ENCODE results near the gene ACER2. TPM values are rescaled to one million over a fixed set of nuclear protein-coding genes. Genes with fewer than 3 reads are reported as not detected.

ACER2 gene
- total RNA-seq, 6 experiments from 2014 or later = 1.8 to 9.1 (median 3.7) TPM

DNA sequence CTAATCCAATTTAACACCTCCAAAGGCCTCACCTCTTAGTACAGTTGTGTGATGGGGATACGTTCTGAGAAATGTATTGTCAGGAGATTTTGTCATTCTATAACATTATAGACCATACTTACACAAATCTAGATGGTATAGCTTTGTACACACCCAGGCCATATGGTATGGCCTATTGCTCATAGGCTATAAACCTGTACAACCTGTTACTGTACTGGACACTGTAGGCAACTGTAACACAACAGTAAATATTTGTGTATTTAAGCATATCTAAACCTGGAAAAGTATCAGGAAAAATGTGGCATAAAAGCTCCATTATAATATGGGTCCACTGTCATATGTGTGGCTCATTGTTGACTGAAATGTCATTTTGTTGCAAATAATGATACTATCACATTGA, 12.1 kb downstream of the ACER2 start:
- H3K27me3 ChIP-seq = no peaks in the 10 kb centered on the region
- DNase-seq = no peak
- intact Hi-C loops (cut with DNase I) = no loop called here
- no peak overlapping the region for H3K27ac ChIP-seq
- no peaks in the 10 kb centered on the region for H3K36me3 ChIP-seq
- WGBS (ENCODE audit: insufficient coverage, low coverage, low lambda C conversion rate, missing lambda C conversion rate) = no CpG with 5 or more reads among the region's 1 CpG
- no peak for ATAC-seq
- no peaks in the 10 kb centered on the region for H3K4me1 ChIP-seq
- no peaks in the 10 kb centered on the region for H3K9me3 ChIP-seq
- TF ChIP-seq, protein P1, sequence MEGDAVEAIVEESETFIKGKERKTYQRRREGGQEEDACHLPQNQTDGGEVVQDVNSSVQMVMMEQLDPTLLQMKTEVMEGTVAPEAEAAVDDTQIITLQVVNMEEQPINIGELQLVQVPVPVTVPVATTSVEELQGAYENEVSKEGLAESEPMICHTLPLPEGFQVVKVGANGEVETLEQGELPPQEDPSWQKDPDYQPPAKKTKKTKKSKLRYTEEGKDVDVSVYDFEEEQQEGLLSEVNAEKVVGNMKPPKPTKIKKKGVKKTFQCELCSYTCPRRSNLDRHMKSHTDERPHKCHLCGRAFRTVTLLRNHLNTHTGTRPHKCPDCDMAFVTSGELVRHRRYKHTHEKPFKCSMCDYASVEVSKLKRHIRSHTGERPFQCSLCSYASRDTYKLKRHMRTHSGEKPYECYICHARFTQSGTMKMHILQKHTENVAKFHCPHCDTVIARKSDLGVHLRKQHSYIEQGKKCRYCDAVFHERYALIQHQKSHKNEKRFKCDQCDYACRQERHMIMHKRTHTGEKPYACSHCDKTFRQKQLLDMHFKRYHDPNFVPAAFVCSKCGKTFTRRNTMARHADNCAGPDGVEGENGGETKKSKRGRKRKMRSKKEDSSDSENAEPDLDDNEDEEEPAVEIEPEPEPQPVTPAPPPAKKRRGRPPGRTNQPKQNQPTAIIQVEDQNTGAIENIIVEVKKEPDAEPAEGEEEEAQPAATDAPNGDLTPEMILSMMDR (IDR thresholded peaks at IDR 0.05) = no peak
- TF ChIP-seq POLR2A (IDR thresholded peaks at IDR 0.05) = no peak
- no peak overlapping the region for H3K4me3 ChIP-seq

- no peak for ATAC-seq
- intact Hi-C loops (cut with DNase I) = no loop called here
- WGBS (ENCODE audit: insufficient coverage, low coverage, low lambda C conversion rate, missing lambda C conversion rate) = 67% methylated on average over 1 of the region's 3 CpGs
Observed at GRCh38 chr9:19423163-19423562, 14.4 kb downstream of the ACER2 start.

GRCh38 chr9:19424176-19424779, 15.5 kb downstream of the ACER2 start:
- TF ChIP-seq, protein P1 (IDR thresholded peaks at IDR 0.05) = no peak
- TF ChIP-seq POLR2A (IDR thresholded peaks at IDR 0.05) = no peak
- intact Hi-C loops (cut with DNase I) = no loop called here
- Histone ChIP-seq H3K4me3 (no peak overlapping the region), H3K9me3 (no peaks in the 10 kb centered on the region), H3K27ac (no peak overlapping the region), H3K36me3 (no peaks in the 10 kb centered on the region), H3K4me1 (no peaks in the 10 kb centered on the region), H3K27me3 (no peaks in the 10 kb centered on the region)
- DNase-seq (no peak), ATAC-seq (peak in 2 of 4 donors; percentile 41 to 48)
- 53% methylated on average over 3 of the region's 3 CpGs for WGBS (ENCODE audit: insufficient coverage, low coverage, low lambda C conversion rate, missing lambda C conversion rate)

More at GRCh38 chr9:19423163-19423562, 14.4 kb downstream of the ACER2 start:
- H3K27ac ChIP-seq = no peak overlapping the region
- H3K9me3 ChIP-seq = no peaks in the 10 kb centered on the region
- no peak for DNase-seq
- H3K27me3 ChIP-seq = no peaks in the 10 kb centered on the region
- no peak overlapping the region for H3K4me3 ChIP-seq
- TF ChIP-seq, protein P1 (IDR thresholded peaks at IDR 0.05) = no peak
- TF ChIP-seq POLR2A (IDR thresholded peaks at IDR 0.05) = no peak
- no peaks in the 10 kb centered on the region for H3K36me3 ChIP-seq
- no peaks in the 10 kb centered on the region for H3K4me1 ChIP-seq

DNA sequence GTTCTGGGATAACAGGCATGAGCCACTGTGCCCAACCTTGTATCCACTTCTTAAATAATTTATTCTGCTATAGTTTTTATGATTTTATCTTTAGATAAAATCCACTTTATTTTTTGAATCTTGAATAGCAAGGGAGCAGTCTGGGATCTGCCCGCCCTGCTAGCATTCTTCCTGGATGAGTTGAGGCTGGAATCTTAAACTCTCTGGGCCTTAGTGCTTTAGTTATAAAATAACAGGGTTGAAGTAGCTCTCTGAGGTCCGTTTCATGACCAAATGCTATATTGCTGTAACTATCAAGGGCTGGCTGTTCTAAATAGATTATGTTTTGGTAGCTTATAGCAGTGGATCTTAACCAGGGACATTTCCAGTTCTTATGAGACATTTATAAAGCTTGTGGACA, 20.8 kb downstream of the ACER2 start:
- no peak overlapping the region for H3K27ac ChIP-seq
- ATAC-seq = no peak

More for the DNA sequence above, 20.8 kb downstream of the ACER2 start:
- WGBS (ENCODE audit: insufficient coverage, low coverage, low lambda C conversion rate, missing lambda C conversion rate) = 69% methylated on average over 2 of the region's 2 CpGs
- Histone ChIP-seq H3K27me3 (no peaks in the 10 kb centered on the region), H3K36me3 (no peaks in the 10 kb centered on the region), H3K4me1 (no peaks in the 10 kb centered on the region), H3K9me3 (no peaks in the 10 kb centered on the region), H3K4me3 (no peak overlapping the region)
- TF ChIP-seq, protein P1 (IDR thresholded peaks at IDR 0.05) = no peak
- TF ChIP-seq POLR2A (IDR thresholded peaks at IDR 0.05) = no peak
- intact Hi-C loops (cut with DNase I) = no loop called here
- no peak for DNase-seq
